GM12864 (cell line): ENCODE data around the gene UBD.

Source experiments
- DNase-seq: peaks from one replicate; pipeline ENCODE4 v3.0.0-alpha.2; 2011; ENCODE audit warnings: low read depth
- H3K4me3 ChIP-seq: 2 replicates; pipeline ENCODE4 v1.5.1; 2011; ENCODE audit warnings: mild to moderate bottlenecking, low read depth, low read length, control low read depth
- TF ChIP-seq, protein P1 (sequence below): IDR thresholded peaks from 2 replicates; pipeline ENCODE4 v1.5.1; 2011; ENCODE audit warnings: low read depth, mild to moderate bottlenecking, moderate library complexity, low read length, control low read depth, inconsistent platforms; ENCODE audit errors: missing control alignments

Gene UBD

DNA sequence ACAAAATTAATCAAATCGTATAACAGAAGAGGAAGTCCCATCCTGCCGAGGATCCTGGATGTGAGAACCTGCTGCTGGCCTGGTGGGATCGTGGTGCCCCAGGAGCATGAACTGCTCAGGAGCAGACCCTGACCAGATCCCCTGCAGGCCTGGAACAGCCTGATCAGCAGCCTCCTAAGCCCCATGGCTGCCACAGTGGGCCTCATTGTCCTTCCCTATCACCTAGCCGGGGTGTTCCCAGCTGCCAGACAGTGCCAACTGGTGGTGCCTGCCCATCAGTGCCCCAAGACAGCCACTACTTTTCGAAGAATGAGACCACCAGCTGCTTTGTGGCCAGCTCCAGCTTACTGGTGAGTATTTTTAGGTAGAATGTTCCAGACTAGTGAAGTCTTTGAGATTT is 52.2 kb downstream of the UBD start:
- no peak for DNase-seq
- TF ChIP-seq, protein P1, sequence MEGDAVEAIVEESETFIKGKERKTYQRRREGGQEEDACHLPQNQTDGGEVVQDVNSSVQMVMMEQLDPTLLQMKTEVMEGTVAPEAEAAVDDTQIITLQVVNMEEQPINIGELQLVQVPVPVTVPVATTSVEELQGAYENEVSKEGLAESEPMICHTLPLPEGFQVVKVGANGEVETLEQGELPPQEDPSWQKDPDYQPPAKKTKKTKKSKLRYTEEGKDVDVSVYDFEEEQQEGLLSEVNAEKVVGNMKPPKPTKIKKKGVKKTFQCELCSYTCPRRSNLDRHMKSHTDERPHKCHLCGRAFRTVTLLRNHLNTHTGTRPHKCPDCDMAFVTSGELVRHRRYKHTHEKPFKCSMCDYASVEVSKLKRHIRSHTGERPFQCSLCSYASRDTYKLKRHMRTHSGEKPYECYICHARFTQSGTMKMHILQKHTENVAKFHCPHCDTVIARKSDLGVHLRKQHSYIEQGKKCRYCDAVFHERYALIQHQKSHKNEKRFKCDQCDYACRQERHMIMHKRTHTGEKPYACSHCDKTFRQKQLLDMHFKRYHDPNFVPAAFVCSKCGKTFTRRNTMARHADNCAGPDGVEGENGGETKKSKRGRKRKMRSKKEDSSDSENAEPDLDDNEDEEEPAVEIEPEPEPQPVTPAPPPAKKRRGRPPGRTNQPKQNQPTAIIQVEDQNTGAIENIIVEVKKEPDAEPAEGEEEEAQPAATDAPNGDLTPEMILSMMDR = no peak
- H3K4me3 ChIP-seq = no peak overlapping the region

DNA sequence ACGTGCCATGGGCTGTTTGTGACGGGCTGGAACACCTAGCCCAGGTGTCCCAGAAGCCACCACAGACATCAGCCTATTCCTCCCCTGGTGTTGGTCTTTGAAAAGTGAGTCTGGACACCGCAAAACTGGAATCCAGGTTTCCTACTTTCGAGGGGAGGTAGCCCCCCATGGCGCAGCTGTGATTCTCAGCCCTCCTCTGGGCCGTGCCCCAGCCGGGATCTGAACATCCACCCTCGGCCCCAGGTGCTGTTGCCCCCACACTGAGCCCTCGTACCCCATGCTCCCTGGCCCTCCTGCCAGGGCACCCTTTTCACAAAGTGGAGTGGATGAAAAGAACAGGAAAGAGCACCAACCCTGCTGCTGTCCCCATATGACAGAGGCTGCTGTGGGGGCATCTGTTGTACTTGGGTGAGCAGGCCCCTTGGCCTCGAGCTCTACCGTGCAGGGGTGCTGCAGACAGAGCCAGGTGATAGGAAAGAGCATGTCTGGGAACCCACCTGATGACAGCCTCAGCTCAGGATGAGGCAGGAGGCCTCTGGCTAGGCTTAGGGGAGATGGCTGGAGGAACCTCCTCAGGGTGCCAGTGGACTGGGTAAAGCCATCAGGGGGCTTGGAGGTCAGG is 53.0 kb downstream of the UBD start:
- no peak overlapping the region for H3K4me3 ChIP-seq
- no peak for DNase-seq
- TF ChIP-seq, protein P1 = no peak

DNA sequence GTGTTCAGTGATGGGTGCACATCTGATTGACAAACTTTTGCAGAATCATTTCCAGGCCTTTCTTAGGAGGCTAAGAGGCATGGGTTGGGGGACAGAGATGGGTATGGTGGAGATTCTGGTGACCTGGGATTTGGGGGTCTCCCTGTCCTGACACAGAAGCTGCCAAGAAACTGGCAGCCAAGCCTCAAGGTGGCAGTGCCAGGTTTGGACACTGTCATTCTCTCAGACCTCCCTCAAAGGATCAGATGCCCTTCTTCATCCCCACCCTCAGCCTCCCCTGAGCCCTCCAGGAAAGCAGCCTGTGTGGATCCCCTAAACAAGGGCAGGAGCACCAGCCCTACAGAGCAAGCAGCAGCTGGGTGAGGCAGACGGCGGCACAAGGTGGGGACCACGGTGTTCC is 53.7 kb downstream of the UBD start:
- TF ChIP-seq, protein P1 = no peak
- no peak overlapping the region for H3K4me3 ChIP-seq
- no peak for DNase-seq
